Measurements from ENCODE around the gene SPAG16. TPM values are rescaled to one million over a fixed set of nuclear protein-coding genes. Genes with fewer than 3 reads are reported as not detected.
"Not testable (repeated sequence)": the region's sequence is repeated elsewhere in the genome, so short reads cannot be mapped to it uniquely, and the experiment has no call there.

The SPAG16 gene
- total RNA-seq, 1 experiment from 2014 or later = 0.30 TPM

DNA sequence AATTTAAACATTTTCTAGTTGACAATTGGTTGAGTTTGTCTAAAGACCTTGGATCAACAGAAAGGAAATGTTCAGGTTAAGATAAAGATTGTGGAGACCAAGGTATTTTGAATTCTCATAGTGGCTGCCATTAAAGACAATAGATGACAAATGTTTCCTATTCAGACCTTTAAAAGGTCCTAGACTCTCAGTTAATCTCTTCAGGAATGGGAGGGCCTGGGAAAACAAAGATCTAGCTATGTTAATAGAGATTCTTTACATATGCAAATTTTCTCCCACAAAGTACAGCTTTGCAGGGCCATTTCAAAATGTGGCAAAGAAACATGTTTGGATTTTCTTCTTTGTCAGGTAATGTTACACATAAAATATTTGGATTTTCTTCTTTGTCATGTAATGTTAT is 403.9 kb downstream of the SPAG16 start:
- Histone ChIP-seq H3K9me2 (ENCODE audit: insufficient read depth) (no peaks in the 10 kb centered on the region), H3K9ac (ENCODE audit: low read length) (no peak overlapping the region), H3K79me2 (ENCODE audit: insufficient read depth, low read length) (no peaks in the 10 kb centered on the region), H3K4me2 (ENCODE audit: low read length) (no peak overlapping the region), H4K20me1 (ENCODE audit: insufficient read depth) (no peaks in the 10 kb centered on the region), H3K36me3 (ENCODE audit: control insufficient read depth in 1 of 2, insufficient read depth in 2 of 2, low read length in 2 of 2) (no peaks in the 10 kb centered on the region), H3K4me3 (replicated peaks in 1 of 2; ENCODE audit: low read depth in 1 of 2, low read length in 2 of 2) (no peak overlapping the region), H3K27ac (ENCODE audit: low read depth, low read length) (no peak overlapping the region), H3K4me1 (ENCODE audit: control insufficient read depth in 1 of 2, insufficient read depth in 2 of 2, low read length in 2 of 2) (no peaks in the 10 kb centered on the region), H3K9me3 (ENCODE audit: control insufficient read depth in 1 of 2, insufficient read depth in 1 of 2, low read depth in 1 of 2, low read length in 2 of 2) (no peaks in the 10 kb centered on the region), H3K27me3 (ENCODE audit: insufficient read depth, low read length) (no peaks in the 10 kb centered on the region), H2AFZ (ENCODE audit: low read depth, low read length, poor library complexity, severe bottlenecking) (no peak overlapping the region)
- BruUV-seq (replicated peaks) = no TSS peak
- no peak for ATAC-seq
- no peak for DNase-seq (ENCODE audit: low read depth, low spot score)
- POLR2A ChIA-PET = no interaction called here
- CTCF ChIA-PET = no interaction called here
- no peak for TF ChIP-seq SRF (IDR thresholded peaks at IDR 0.05; ENCODE audit: low read depth)
- TF ChIP-seq EZH2 (IDR thresholded peaks at IDR 0.05) = no peak
- TF ChIP-seq, protein P1, sequence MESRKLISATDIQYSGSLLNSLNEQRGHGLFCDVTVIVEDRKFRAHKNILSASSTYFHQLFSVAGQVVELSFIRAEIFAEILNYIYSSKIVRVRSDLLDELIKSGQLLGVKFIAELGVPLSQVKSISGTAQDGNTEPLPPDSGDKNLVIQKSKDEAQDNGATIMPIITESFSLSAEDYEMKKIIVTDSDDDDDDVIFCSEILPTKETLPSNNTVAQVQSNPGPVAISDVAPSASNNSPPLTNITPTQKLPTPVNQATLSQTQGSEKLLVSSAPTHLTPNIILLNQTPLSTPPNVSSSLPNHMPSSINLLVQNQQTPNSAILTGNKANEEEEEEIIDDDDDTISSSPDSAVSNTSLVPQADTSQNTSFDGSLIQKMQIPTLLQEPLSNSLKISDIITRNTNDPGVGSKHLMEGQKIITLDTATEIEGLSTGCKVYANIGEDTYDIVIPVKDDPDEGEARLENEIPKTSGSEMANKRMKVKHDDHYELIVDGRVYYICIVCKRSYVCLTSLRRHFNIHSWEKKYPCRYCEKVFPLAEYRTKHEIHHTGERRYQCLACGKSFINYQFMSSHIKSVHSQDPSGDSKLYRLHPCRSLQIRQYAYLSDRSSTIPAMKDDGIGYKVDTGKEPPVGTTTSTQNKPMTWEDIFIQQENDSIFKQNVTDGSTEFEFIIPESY (IDR thresholded peaks at IDR 0.05; ENCODE audit: extremely low read depth, insufficient replicate concordance, low read length) = no peak
- TF ChIP-seq EZH2phosphoT487 (IDR thresholded peaks at IDR 0.05; ENCODE audit: borderline replicate concordance) = no peak
- no peak for TF ChIP-seq JUND (IDR thresholded peaks at IDR 0.05)
- TF ChIP-seq EGR1 (IDR thresholded peaks at IDR 0.05; ENCODE audit: low read depth) = no peak
- TF ChIP-seq, protein P2, sequence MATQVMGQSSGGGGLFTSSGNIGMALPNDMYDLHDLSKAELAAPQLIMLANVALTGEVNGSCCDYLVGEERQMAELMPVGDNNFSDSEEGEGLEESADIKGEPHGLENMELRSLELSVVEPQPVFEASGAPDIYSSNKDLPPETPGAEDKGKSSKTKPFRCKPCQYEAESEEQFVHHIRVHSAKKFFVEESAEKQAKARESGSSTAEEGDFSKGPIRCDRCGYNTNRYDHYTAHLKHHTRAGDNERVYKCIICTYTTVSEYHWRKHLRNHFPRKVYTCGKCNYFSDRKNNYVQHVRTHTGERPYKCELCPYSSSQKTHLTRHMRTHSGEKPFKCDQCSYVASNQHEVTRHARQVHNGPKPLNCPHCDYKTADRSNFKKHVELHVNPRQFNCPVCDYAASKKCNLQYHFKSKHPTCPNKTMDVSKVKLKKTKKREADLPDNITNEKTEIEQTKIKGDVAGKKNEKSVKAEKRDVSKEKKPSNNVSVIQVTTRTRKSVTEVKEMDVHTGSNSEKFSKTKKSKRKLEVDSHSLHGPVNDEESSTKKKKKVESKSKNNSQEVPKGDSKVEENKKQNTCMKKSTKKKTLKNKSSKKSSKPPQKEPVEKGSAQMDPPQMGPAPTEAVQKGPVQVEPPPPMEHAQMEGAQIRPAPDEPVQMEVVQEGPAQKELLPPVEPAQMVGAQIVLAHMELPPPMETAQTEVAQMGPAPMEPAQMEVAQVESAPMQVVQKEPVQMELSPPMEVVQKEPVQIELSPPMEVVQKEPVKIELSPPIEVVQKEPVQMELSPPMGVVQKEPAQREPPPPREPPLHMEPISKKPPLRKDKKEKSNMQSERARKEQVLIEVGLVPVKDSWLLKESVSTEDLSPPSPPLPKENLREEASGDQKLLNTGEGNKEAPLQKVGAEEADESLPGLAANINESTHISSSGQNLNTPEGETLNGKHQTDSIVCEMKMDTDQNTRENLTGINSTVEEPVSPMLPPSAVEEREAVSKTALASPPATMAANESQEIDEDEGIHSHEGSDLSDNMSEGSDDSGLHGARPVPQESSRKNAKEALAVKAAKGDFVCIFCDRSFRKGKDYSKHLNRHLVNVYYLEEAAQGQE (IDR thresholded peaks at IDR 0.05; ENCODE audit: low read depth) = no peak
- no peak for TF ChIP-seq YY1 (IDR thresholded peaks at IDR 0.05; ENCODE audit: extremely low read depth, insufficient replicate concordance, low read depth, low read length)
- TF ChIP-seq ZNF274 (IDR thresholded peaks at IDR 0.05; ENCODE audit: low read depth, low read length) = no peak
- TF ChIP-seq SP1 (IDR thresholded peaks at IDR 0.05; ENCODE audit: low read depth) = no peak
- TF ChIP-seq CBX3 (IDR thresholded peaks at IDR 0.05; ENCODE audit: low read depth) = no peak
- TF ChIP-seq FOSL1 (IDR thresholded peaks at IDR 0.05; ENCODE audit: low read depth) = no peak
- TF ChIP-seq, protein P3, sequence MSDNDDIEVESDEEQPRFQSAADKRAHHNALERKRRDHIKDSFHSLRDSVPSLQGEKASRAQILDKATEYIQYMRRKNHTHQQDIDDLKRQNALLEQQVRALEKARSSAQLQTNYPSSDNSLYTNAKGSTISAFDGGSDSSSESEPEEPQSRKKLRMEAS (IDR thresholded peaks at IDR 0.05) = no peak
- no peak for TF ChIP-seq ELF1 (IDR thresholded peaks at IDR 0.05; ENCODE audit: borderline replicate concordance, low read depth)
- no peak for TF ChIP-seq ZFX (IDR thresholded peaks at IDR 0.05)
- TF ChIP-seq RAD21 (IDR thresholded peaks at IDR 0.05; ENCODE audit: low read depth) = no peak
- RAD21 ChIA-PET (ENCODE audit: low non-redundant PET in 1 of 2, low total read pairs in 2 of 2, uncharacterized antibody in 2 of 2, unreplicated experiment in 2 of 2) = no interaction called here
- intact Hi-C loops (cut with micrococcal nuclease) = no loop called here

DNA sequence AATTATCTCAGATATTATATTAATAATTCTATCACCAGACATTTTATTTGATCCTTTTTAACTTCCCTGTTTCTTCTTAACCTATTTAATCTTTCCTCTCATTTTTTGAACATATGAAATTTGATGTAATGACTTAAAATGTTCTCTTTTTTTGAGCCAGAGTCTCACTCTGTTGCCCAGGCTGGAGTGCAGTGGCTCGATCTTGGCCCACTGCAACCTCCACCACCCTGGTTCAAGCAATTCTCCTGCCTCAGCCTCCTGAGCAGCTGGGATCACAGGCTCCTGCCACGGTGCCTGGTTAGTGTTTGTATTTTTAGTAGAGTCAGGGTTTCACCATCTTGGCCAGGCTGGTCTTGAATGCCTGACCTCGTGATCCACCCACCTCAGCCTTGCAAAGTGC is 404.6 kb downstream of the SPAG16 start:
- H3K27me3 ChIP-seq (ENCODE audit: insufficient read depth, low read length); H3K9me2 ChIP-seq (ENCODE audit: insufficient read depth); H2AFZ ChIP-seq (ENCODE audit: low read depth, low read length, poor library complexity, severe bottlenecking); BruUV-seq (replicated peaks); CTCF ChIA-PET; intact Hi-C loops (cut with micrococcal nuclease); RAD21 ChIA-PET (ENCODE audit: low non-redundant PET in 1 of 2, low total read pairs in 2 of 2, uncharacterized antibody in 2 of 2, unreplicated experiment in 2 of 2); H3K36me3 ChIP-seq (ENCODE audit: control insufficient read depth in 1 of 2, insufficient read depth in 2 of 2, low read length in 2 of 2); H3K27ac ChIP-seq (ENCODE audit: low read depth, low read length); POLR2A ChIA-PET; DNase-seq (ENCODE audit: low read depth, low spot score); H3K4me1 ChIP-seq (ENCODE audit: control insufficient read depth in 1 of 2, insufficient read depth in 2 of 2, low read length in 2 of 2); H3K9ac ChIP-seq (ENCODE audit: low read length); H3K4me3 ChIP-seq (replicated peaks in 1 of 2; ENCODE audit: low read depth in 1 of 2, low read length in 2 of 2); ATAC-seq; H4K20me1 ChIP-seq (ENCODE audit: insufficient read depth); H3K4me2 ChIP-seq (ENCODE audit: low read length); H3K79me2 ChIP-seq (ENCODE audit: insufficient read depth, low read length); H3K9me3 ChIP-seq (ENCODE audit: control insufficient read depth in 1 of 2, insufficient read depth in 1 of 2, low read depth in 1 of 2, low read length in 2 of 2): not testable (repeated sequence)
